Activated CD8-positive, alpha-beta memory T cell treated with anti-CD3 and anti-CD28 coated beads for 36 hours (primary cell): ENCODE results near the gene MYO5A. TPM values are rescaled to one million over a fixed set of nuclear protein-coding genes. Genes with fewer than 3 reads are reported as not detected.
"Not testable (repeated sequence)": the region's sequence is repeated elsewhere in the genome, so short reads cannot be mapped to it uniquely, and the experiment has no call there.

Source experiments
- CTCF ChIA-PET: fragments of 350-600 bp; sonication (Branson Sonifier 250); formaldehyde crosslinking; loops from one replicate; lab custom pipeline; 2021; ENCODE audit warnings: antibody characterized with exemption; lab: Charles Lee
- POLR2A ChIA-PET: fragments of 350-600 bp; sonication (Branson Sonifier 250); formaldehyde crosslinking; loops from one replicate; lab custom pipeline; 2021; ENCODE audit warnings: antibody characterized with exemption; lab: Charles Lee
- total RNA-seq, 2 experiments: library from RNA; stranded (reverse); gene quantifications; one replicate each; pipeline ENCODE4 v1.2.3, GENCODE V29; 2021

MYO5A gene
- total RNA-seq = 10 to 100 TPM; 28.6 to 30.3 TPM

DNA sequence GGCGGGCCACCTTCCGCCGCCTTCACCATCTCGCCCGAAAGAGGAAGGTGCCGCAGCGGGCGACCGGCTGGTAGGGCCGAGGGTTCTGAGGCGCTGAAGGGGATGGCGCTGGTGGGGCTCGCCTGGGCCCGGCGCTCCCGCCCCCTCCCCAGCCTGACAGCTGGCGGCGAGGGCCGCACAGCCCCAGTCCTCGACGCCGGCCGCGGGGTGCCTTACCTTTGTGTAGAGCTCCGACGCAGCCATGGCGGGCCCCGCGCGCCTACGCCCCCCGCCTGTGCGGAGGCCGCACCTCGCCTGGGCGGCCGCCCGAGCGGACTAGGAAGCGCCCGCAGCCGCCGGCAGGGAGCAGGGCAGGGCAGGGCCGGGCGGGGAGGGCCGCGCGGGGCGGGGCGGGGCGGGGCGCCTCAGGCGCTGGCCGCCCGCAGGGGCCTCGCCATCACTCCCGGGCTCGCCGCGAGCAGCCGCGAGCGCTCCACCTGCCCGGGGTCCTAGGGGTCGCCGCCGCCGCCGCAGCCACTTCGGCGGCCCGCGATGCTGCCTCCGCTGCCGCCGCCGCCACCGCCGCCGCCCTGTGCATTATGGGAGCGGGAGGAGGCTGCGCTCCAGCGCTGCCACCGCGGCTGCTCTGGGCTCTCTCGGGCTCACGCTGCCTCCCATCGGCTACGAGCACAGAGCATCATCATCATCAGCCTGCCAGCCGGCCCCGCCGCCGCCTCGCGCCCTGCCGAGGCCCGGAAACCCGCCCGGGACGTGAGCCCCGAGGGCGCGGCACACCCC lies at the start of gene MYO5A:
Gene MYO5A (minus strand): TSS at position 317 of the 777 bp plus-strand sequence. CDS start 74 bp downstream, at position 243.
- ChIA-PET CTCF (interaction anchor here (0.6 to 2.5 kb wide), 11 partner anchors 17 to 198 kb away, joined by 3 to 7 read pairs (median 3); no protein-coding TSS in a partner anchor), POLR2A (interaction anchor here (0.5 to 1.4 kb wide), 6 partner anchors 21 to 158 kb away, joined by 3 to 6 read pairs (median 4); no protein-coding TSS in a partner anchor)

DNA sequence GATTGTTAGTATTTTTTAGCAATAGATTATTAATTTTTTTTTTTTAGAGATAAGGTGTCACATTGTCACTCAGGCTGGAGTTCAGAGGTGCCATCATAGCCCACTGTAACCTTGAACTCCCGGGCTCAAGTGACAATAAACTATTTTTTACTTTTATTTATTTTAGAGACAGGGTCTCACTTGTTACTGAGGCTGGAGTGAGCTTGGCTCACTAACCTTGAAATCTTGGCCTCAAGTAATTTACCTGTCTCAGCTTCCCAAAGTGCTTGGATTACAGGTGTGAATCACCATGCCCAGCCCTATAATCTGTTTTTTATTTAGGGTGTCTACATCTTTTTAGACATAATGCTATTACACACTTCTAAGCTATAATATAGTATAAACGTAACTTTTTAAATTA lies 48.0 kb upstream of the MYO5A start:
- ChIA-PET CTCF (interaction anchor here (0.6 to 1.0 kb wide), 2 partner anchors 40 to 186 kb away, joined by 3 to 5 read pairs; no protein-coding TSS in a partner anchor), POLR2A (no interaction called here)

GRCh38 chr15:52575573-52575972 lies 46.9 kb upstream of the MYO5A start:
- POLR2A ChIA-PET, CTCF ChIA-PET: not testable (repeated sequence)

DNA sequence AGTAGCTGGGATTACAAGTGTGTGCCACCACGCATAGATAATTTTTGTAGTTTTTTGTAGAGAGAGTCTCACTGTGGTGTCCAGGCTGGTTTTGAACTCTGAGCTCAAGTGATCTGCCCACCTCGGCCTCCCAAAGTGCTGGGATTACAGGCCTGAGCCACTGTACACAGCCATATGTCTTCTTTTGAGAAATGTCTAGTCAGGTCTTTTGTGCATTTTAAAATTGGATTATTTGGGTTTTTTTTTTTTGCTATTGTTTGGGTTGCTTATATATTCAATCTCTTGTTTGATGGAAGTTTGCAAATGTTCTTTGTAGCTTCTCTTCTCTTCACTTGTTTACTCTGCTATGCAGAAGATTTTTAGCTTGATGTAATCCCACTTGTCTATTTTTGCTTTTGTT lies 46.4 kb upstream of the MYO5A start:
- ChIA-PET POLR2A (no interaction called here), CTCF (interaction anchor here (0.6 kb wide), 1 partner anchor 1093 kb away, joined by 3 read pairs; no protein-coding TSS in a partner anchor)

- POLR2A ChIA-PET = not testable (repeated sequence)
- CTCF ChIA-PET = interaction anchor here (0.6 kb wide), 1 partner anchor 1093 kb away, joined by 3 read pairs; no protein-coding TSS in a partner anchor
These were observed 45.9 kb upstream of the MYO5A start for GRCh38 chr15:52574623-52575022.

DNA sequence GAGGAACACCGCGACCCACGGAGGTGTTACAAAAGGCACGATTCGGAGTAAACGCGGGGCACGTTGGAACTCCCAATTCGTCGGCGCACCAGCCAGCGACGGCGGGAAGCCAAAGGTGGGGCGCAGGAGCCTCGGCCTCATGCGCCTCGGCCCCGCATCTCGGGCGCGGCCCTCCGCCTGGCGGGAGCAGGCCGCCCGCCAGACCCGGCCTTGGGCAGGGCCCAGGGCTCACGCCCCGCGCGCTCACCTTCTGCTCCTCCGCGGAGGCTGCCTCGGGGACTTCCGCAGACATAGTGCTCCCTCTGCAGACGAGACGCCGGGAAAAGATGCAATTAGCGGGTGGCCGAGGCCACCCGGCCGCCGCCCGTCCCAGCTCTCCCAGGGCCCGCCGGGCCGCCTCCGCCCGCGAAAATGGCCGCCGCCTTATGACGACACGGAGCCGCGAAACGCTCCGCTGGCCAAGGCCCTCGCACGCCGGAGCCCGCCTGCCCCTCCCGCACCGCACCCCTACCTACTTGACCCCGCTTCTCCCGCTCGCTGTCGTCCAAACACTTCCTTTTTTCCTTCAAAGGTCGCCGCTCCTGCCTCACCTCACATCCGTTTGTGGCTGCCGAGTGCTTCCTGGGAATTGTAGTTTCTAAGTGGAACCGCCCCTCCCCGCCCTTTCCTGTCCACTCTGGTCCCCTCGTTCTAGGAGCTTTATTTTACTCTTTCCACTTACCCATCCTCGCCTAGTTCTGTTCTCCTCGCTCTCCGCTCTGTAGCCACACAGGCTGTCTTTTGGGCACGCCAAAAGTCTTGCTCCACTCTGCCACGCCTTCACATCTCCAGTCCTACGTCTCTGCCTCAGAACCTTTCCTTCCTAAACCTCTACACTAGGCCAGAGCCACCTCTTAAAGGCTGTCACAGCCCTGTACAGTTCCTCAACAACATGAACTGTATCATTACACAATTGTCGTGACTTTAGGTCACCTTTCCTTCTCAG lies 40.2 kb upstream of the MYO5A start, which contains the start of gene ARPP19:
Gene ARPP19 (minus strand): TSS at position 430 of the 985 bp plus-strand sequence. CDS start 138 bp downstream, at position 292.
- CTCF ChIA-PET = interaction anchor here (0.7 to 1.3 kb wide), 3 partner anchors 10 to 237 kb away, joined by 3 to 10 read pairs (median 3); no protein-coding TSS in a partner anchor
- POLR2A ChIA-PET = interaction anchor here (1.3 to 1.4 kb wide), 2 partner anchors 11 to 110 kb away, joined by 4 to 10 read pairs; partner anchors contain the start of gene ATOSA

DNA sequence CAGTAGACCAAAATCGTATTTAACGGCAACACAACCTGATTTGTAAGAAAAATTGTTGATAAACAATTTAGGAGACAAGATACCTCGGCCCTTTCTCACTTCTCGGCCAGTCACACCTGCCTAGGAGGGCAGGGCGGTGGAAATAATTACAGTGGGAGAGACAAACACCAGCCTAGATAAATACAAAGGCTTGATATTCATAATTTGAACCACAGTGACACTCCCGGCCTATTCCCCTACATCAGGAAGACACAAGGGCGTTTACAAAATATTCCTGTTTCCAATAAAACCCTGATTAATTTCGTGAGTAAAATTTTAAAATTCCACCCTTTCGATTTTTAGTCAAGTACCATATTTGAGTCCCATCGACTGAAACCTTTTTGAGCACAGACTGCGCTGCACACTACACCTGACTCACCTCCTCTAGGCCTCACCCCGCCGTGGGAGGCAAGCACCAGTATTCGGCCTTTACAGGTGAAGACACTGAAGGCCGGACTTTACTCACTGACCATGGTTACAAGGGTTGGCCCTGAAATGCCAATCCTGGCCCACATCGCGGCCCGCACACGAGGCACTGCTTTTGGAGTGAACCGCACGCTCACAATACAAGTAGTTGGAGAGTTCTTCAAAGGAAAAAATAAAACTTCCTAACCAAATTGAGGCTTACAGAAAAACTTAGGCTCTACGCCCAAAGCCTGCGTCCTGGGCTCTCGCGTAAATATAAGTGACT lies 39.4 kb upstream of the MYO5A start:
- ChIA-PET CTCF (interaction anchor here (1.3 kb wide), 1 partner anchor 91 kb away, joined by 3 read pairs; no protein-coding TSS in a partner anchor), POLR2A (interaction anchor here (1.3 kb wide), 1 partner anchor 10 kb away, joined by 10 read pairs; no protein-coding TSS in a partner anchor)

- POLR2A ChIA-PET = interaction anchor here (0.7 kb wide), 1 partner anchor 42 kb away, joined by 3 read pairs; no protein-coding TSS in a partner anchor
- CTCF ChIA-PET = no interaction called here
These were observed 38.2 kb upstream of the MYO5A start for GRCh38 chr15:52566889-52567288.

GRCh38 chr15:52565417-52566358 lies 37.0 kb upstream of the MYO5A start:
- ChIA-PET CTCF (interaction anchor here (0.8 to 1.2 kb wide), 2 partner anchors 42 to 235 kb away, joined by 3 read pairs; no protein-coding TSS in a partner anchor), POLR2A (interaction anchor here (0.5 to 0.6 kb wide), 2 partner anchors 62 to 177 kb away, joined by 4 read pairs; no protein-coding TSS in a partner anchor)

GRCh38 chr15:52563501-52564060 lies 34.9 kb upstream of the MYO5A start:
- ChIA-PET POLR2A (no interaction called here), CTCF (interaction anchor here (0.6 kb wide), 1 partner anchor 399 kb away, joined by 3 read pairs; no protein-coding TSS in a partner anchor)

DNA sequence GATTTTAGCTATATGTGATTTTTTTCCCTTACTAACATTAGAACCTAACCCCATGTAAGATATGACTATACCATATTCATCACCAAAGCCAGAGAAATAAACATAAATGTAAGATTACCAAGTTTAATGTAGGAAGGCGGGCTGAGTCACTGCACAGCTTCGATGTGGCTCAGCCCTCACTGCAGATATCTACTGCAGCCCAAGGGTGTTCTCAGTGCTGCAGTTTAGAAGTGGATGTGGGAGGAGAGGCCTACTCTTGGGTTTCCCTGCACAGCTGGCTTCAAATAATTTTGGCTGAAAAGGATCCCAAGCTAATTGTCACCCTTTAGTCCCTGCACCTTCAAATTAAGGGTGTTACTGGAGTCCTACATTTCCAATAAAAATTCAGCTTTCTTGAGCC lies 30.9 kb upstream of the MYO5A start:
- ChIA-PET POLR2A (interaction anchor here (0.5 to 1.4 kb wide), 5 partner anchors 93 to 539 kb away, joined by 3 to 11 read pairs (median 4); partner anchors contain the start of gene ATOSA), CTCF (interaction anchor here (1.0 to 2.6 kb wide), 7 partner anchors 9 to 181 kb away, joined by 3 to 10 read pairs (median 3); partner anchors contain the start of genes ARPP19 and MYO5A)

- CTCF ChIA-PET = interaction anchor here (1.0 to 2.6 kb wide), 6 partner anchors 10 to 180 kb away, joined by 3 to 10 read pairs (median 3); partner anchors contain the start of genes ARPP19 and MYO5A
These were observed 30.3 kb upstream of the MYO5A start for GRCh38 chr15:52559022-52559421.

GRCh38 chr15:52558196-52558595 lies 29.5 kb upstream of the MYO5A start:
- ChIA-PET POLR2A (interaction anchor here (0.6 to 1.2 kb wide), 11 partner anchors 11 to 194 kb away, joined by 3 to 10 read pairs (median 4); partner anchors contain the start of genes ARPP19 and MYO5A), CTCF (interaction anchor here (0.7 to 2.6 kb wide), 5 partner anchors 11 to 104 kb away, joined by 3 to 10 read pairs (median 3); partner anchors contain the start of genes ARPP19 and MYO5A)

More at GRCh38 chr15:52559022-52559421, 30.3 kb upstream of the MYO5A start:
- POLR2A ChIA-PET = interaction anchor here (0.6 to 1.4 kb wide), 7 partner anchors 10 to 538 kb away, joined by 3 to 11 read pairs (median 4); partner anchors contain the start of genes ATOSA and MYO5A

DNA sequence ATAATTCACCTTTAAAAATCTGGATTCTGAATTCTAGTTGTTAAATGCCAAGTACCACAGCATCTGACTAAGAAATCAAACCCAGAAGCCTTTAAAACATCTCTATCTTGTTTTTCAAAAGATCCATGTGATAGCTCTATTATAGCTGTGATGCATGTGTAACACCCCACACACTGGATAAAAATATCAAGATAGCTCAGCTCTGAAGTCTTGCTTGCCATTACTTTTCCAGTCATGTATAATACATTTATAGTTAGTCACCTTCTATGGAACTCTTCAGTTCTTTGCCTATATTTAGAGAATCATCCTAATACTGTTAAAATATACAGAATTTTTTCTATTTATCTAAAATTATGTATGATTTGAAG lies 28.6 kb upstream of the MYO5A start:
- POLR2A ChIA-PET = no interaction called here
- CTCF ChIA-PET = interaction anchor here (2.6 kb wide), 1 partner anchor 29 kb away, joined by 7 read pairs; the partner anchor contains the start of gene MYO5A

- ChIA-PET POLR2A (no interaction called here), CTCF (interaction anchor here (2.6 kb wide), 1 partner anchor 28 kb away, joined by 7 read pairs; the partner anchor contains the start of gene MYO5A)
These were observed 28.0 kb upstream of the MYO5A start for GRCh38 chr15:52556524-52557273.
